ENCODE measurements around the gene CPEB3. TPM values are rescaled to one million over a fixed set of nuclear protein-coding genes. Genes with fewer than 3 reads are reported as not detected.

CPEB3 gene
- total RNA-seq, 2 donors from 2014 or later: 9.3 to 10.2 TPM

- ATAC-seq (peak; percentile 46), DNase-seq (peak; percentile 35 to 62 (median 53))
- H3K9me3 ChIP-seq: no peaks in the 10 kb centered on the region
- no peaks in the 10 kb centered on the region for H3K36me3 ChIP-seq (replicated peaks in 1 of 2; ENCODE audit: insufficient read depth in 1 of 2, low read depth in 2 of 2)
- TF ChIP-seq POLR2A (IDR thresholded peaks at IDR 0.05) (no peak), CTCF (IDR thresholded peaks at IDR 0.05) (no peak)
- peak overlapping the region; percentile 74 to 87 (median 86) for H3K27ac ChIP-seq
- intact Hi-C loops (cut with DNase I): no loop called here
- no peaks in the 10 kb centered on the region for H3K27me3 ChIP-seq
- WGBS, 2 donors: 3 to 8% methylated on average over 9 of the region's 9 CpGs
- no peak overlapping the region for H3K4me3 ChIP-seq
- peaks cover 49% of the 10 kb centered on the region for H3K4me1 ChIP-seq
Measured at GRCh38 chr10:92241158-92241500, 49.7 kb downstream of the CPEB3 start.

- peaks cover 55% of the 10 kb centered on the region for H3K4me1 ChIP-seq
- no peaks in the 10 kb centered on the region for H3K36me3 ChIP-seq (replicated peaks in 1 of 2; ENCODE audit: insufficient read depth in 1 of 2, low read depth in 2 of 2)
- DNase-seq (peak; percentile 72 to 86 (median 75)), ATAC-seq (peak; percentile 75)
- no peak for TF ChIP-seq CTCF (IDR thresholded peaks at IDR 0.05)
- peak; percentile 52 to 95 (median 94) for TF ChIP-seq POLR2A (IDR thresholded peaks at IDR 0.05)
- H3K27me3 ChIP-seq: no peaks in the 10 kb centered on the region
- intact Hi-C loops (cut with DNase I): no loop called here
- peak overlapping the region; percentile 74 to 87 (median 86) for H3K27ac ChIP-seq
- no peaks in the 10 kb centered on the region for H3K9me3 ChIP-seq
- WGBS, 2 donors: 0% methylated on average over 27 to 28 of the region's 28 CpGs
- H3K4me3 ChIP-seq: peak overlapping the region; percentile 60 to 68
Measured at GRCh38 chr10:92240289-92241157, 50.4 kb downstream of the CPEB3 start.

- peak overlapping the region; percentile 74 to 87 (median 86) for H3K27ac ChIP-seq
- H3K27me3 ChIP-seq: no peaks in the 10 kb centered on the region
- intact Hi-C loops (cut with DNase I): loop anchor here (10.0 kb wide), 1 partner anchor 55 kb away; the partner anchor contains the start of genes CPEB3 and MARCHF5
- peak overlapping the region; percentile 60 to 68 for H3K4me3 ChIP-seq
- peak; percentile 57 for ATAC-seq
- WGBS, 2 donors: 0 to 1% methylated on average over 1 to 68 of the region's 69 CpGs
- DNase-seq: peak; percentile 43 to 69 (median 58)
- peaks cover 56% of the 10 kb centered on the region for H3K4me1 ChIP-seq
- H3K36me3 ChIP-seq (replicated peaks in 1 of 2; ENCODE audit: insufficient read depth in 1 of 2, low read depth in 2 of 2): no peaks in the 10 kb centered on the region
- no peaks in the 10 kb centered on the region for H3K9me3 ChIP-seq
- no peak for TF ChIP-seq CTCF (IDR thresholded peaks at IDR 0.05)
- TF ChIP-seq POLR2A (IDR thresholded peaks at IDR 0.05): peak in 2 of 3 donors; percentile 8 to 33
Measured at GRCh38 chr10:92239600-92240288, 51.1 kb downstream of the CPEB3 start.

GRCh38 chr10:92239151-92239599 lies 51.7 kb downstream of the CPEB3 start:
- H3K9me3 ChIP-seq: no peaks in the 10 kb centered on the region
- DNase-seq (no peak), ATAC-seq (peak; percentile 1)
- intact Hi-C loops (cut with DNase I): loop anchor here (10.0 kb wide), 1 partner anchor 56 kb away; the partner anchor contains the start of genes CPEB3 and MARCHF5
- H3K27ac ChIP-seq: peak overlapping the region; percentile 74 to 87 (median 86)
- peak overlapping the region; percentile 30 to 68 for H3K4me3 ChIP-seq
- H3K27me3 ChIP-seq: no peaks in the 10 kb centered on the region
- WGBS, 2 donors: 9 to 11% methylated on average over 13 to 27 of the region's 27 CpGs
- H3K4me1 ChIP-seq: peaks cover 56% of the 10 kb centered on the region
- no peaks in the 10 kb centered on the region for H3K36me3 ChIP-seq (replicated peaks in 1 of 2; ENCODE audit: insufficient read depth in 1 of 2, low read depth in 2 of 2)
- TF ChIP-seq POLR2A (IDR thresholded peaks at IDR 0.05): peak in 1 of 3 donors; percentile 18
- TF ChIP-seq CTCF (IDR thresholded peaks at IDR 0.05): no peak

Measured in body of pancreas (tissue), 4 donors.